ENCODE data around the gene CASS4.

CASS4 gene

GRCh38 chr20:56442389-56443365 is 30.6 kb downstream of the CASS4 start:
- DNase-seq (ENCODE audit: extremely low spot score), result no peak
- TF ChIP-seq CTCF (IDR thresholded peaks at IDR 0.05; ENCODE audit: control extremely low read depth, extremely low read depth, low read depth, missing control alignments), result no peak
- ChIA-PET CTCF (interaction anchor here (0.6 to 3.0 kb wide), 6 partner anchors 10 to 37 kb away, joined by 3 to 10 read pairs (median 4); partner anchors contain the start of gene CASS4), POLR2A (no interaction called here)

- ChIA-PET CTCF (interaction anchor here (0.6 to 3.0 kb wide), 5 partner anchors 9 to 51 kb away, joined by 3 to 10 read pairs (median 4); partner anchors contain the start of genes CASS4 and CSTF1), POLR2A (no interaction called here)
- TF ChIP-seq CTCF (IDR thresholded peaks at IDR 0.05; ENCODE audit: control extremely low read depth, extremely low read depth, low read depth, missing control alignments), result no peak
- no peak for DNase-seq (ENCODE audit: extremely low spot score)
Measured at GRCh38 chr20:56443654-56444540, 31.8 kb downstream of the CASS4 start.

GRCh38 chr20:56445130-56445529 is 33.1 kb downstream of the CASS4 start:
- TF ChIP-seq CTCF (IDR thresholded peaks at IDR 0.05; ENCODE audit: control extremely low read depth, extremely low read depth, low read depth, missing control alignments), result no peak
- ChIA-PET CTCF (interaction anchor here (1.0 to 3.0 kb wide), 3 partner anchors 8 to 52 kb away, joined by 3 to 10 read pairs (median 4); partner anchors contain the start of gene CSTF1), POLR2A (no interaction called here)
- no peak for DNase-seq (ENCODE audit: extremely low spot score)

- POLR2A ChIA-PET, result no interaction called here
- TF ChIP-seq CTCF (IDR thresholded peaks at IDR 0.05; ENCODE audit: control extremely low read depth, extremely low read depth, low read depth, missing control alignments), result no peak
- CTCF ChIA-PET, result interaction anchor here (1.0 to 3.0 kb wide), 2 partner anchors 9 to 20 kb away, joined by 3 to 10 read pairs; no protein-coding TSS in a partner anchor
Measured at GRCh38 chr20:56445540-56445939, 33.5 kb downstream of the CASS4 start.

GRCh38 chr20:56447227-56447626 is 35.2 kb downstream of the CASS4 start:
- DNase-seq (ENCODE audit: extremely low spot score), result no peak
- TF ChIP-seq CTCF (IDR thresholded peaks at IDR 0.05; ENCODE audit: control extremely low read depth, extremely low read depth, low read depth, missing control alignments), result no peak
- CTCF ChIA-PET, result interaction anchor here (0.9 to 1.5 kb wide), 2 partner anchors 17 to 26 kb away, joined by 3 to 4 read pairs; no protein-coding TSS in a partner anchor
- POLR2A ChIA-PET, result no interaction called here

More at GRCh38 chr20:56445540-56445939, 33.5 kb downstream of the CASS4 start:
- no peak for DNase-seq (ENCODE audit: extremely low spot score)

GRCh38 chr20:56449459-56449858 is 37.4 kb downstream of the CASS4 start:
- CTCF ChIA-PET, result no interaction called here
- POLR2A ChIA-PET, result no interaction called here
- no peak for DNase-seq (ENCODE audit: extremely low spot score)
- no peak for TF ChIP-seq CTCF (IDR thresholded peaks at IDR 0.05; ENCODE audit: control extremely low read depth, extremely low read depth, low read depth, missing control alignments)

Measured in GM10248 (cell line).